Testis (tissue), 3 donors: ENCODE results near the gene MAPKAP1. TPM values are rescaled to one million over a fixed set of nuclear protein-coding genes. Genes with fewer than 3 reads are reported as not detected.

Source experiments
- DNase-seq: peaks from one replicate; pipeline ENCODE4 v3.0.0-alpha.2; 2019
- H3K27ac ChIP-seq, 2 donors: fragments of 200-600 bp; sonication (generic); one replicate each; pipeline ENCODE4 v1.5.1; 2019
- H3K27me3 ChIP-seq: fragments of 200-600 bp; sonication (generic); one replicate; pipeline ENCODE4 v1.5.1; 2019
- H3K36me3 ChIP-seq: fragments of 200-600 bp; sonication (generic); one replicate; pipeline ENCODE4 v1.5.1; 2017; ENCODE audit warnings: low read depth; ENCODE audit errors: missing control alignments
- H3K4me1 ChIP-seq: fragments of 200-600 bp; sonication (generic); one replicate; pipeline ENCODE4 v1.5.1; 2019
- H3K4me3 ChIP-seq, 2 donors: fragments of 200-600 bp; sonication (generic); one replicate each; pipeline ENCODE4 v1.5.1; 2017 to 2019
- H3K9me3 ChIP-seq: fragments of 200-600 bp; sonication (generic); one replicate; pipeline ENCODE4 v1.5.1; 2017
- POLR2A ChIP-seq: fragments of 450-650 bp; IDR thresholded peaks from one replicate; pipeline ENCODE4 v1.6.1; 2017; ENCODE audit warnings: antibody characterized with exemption, mild to moderate bottlenecking, moderate library complexity
- WGBS, 2 donors: methylation state at CpG; one replicate each; pipeline ENCODE4 v1.1.5; 2018; 5-methylcytosine and 5-hydroxymethylcytosine counted together
- intact Hi-C: fragments of 100-400 bp; cut with DNase I; formaldehyde crosslinking; loops from one replicate; pipeline ENCODE4 v1.15.1; 2023; ENCODE audit warnings: low total_unique reads
- polyA plus RNA-seq: library from polyadenylated mRNA; stranded (reverse); fragments of 350-450 nt; fragmentation: Illumina TruSeq; extraction: RNeasy Lipid Tissue Mini Kit (QIAGEN cat#74804); gene quantifications from one replicate; pipeline ENCODE4 v1.2.3, GENCODE V29; 2014; ENCODE audit warnings: low read depth, low replicate concordance; ENCODE audit not compliant: insufficient read depth
- total RNA-seq, 2 donors: library from RNA; depleted of rRNA; stranded (reverse); fragments of >200 nt; gene quantifications; one replicate each; pipeline ENCODE4 v1.2.3, GENCODE V29; 2016
- TF ChIP-seq, protein P1 (sequence below), 3 experiments: fragments of 450-650 bp in 2 of 3; fragments of 200-600 bp in 1 of 3; sonication (generic) in 1 of 3; IDR thresholded peaks; one replicate each; pipeline ENCODE4 v1.5.1; 2016 to 2019; ENCODE audit warnings: antibody characterized with exemption in 3 of 3, mild to moderate bottlenecking in 2 of 3, moderate library complexity in 1 of 3

The MAPKAP1 gene
- total and polyA plus RNA-seq, 3 donors from 2014 or later: 112 to 135 (median 115) TPM

DNA sequence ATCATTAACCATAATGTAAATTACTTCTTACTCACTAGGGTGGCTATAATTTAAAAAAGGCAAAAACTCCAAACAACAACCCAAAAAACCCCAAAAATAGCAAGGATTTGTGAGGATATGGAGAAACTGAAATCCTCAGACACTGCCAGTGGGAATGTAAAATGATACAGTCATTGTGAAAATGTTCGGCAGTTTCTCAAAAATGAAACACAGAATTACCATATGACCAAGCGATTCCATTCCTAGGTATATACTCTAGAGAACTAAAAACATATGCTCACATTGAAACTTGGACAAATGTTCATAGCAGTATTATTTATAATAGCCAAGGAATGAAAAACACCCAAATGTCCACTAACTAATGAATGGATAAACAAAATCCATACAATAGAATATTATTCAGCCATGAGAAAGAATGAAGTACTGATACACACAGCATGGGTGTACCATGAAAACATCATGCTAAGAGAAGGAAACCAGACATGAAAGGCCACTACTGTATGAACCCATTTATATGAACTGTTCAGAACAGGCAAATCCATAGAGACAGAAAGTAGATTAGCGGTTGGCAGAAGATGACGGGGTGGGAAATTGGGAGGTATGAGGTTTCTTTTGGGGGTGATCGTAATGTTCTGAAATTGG is 119.1 kb downstream of the MAPKAP1 start:
- DNase-seq: no peak
- Histone ChIP-seq H3K9me3 (no peaks in the 10 kb centered on the region), H3K27ac (no peak overlapping the region), H3K4me1 (peaks cover 7% of the 10 kb centered on the region), H3K27me3 (no peaks in the 10 kb centered on the region), H3K36me3 (no peaks in the 10 kb centered on the region), H3K4me3 (no peak overlapping the region)
- 93 to 96% methylated on average over 5 of the region's 5 CpGs for WGBS, 2 donors
- intact Hi-C loops: no loop called here
- TF ChIP-seq, protein P1, sequence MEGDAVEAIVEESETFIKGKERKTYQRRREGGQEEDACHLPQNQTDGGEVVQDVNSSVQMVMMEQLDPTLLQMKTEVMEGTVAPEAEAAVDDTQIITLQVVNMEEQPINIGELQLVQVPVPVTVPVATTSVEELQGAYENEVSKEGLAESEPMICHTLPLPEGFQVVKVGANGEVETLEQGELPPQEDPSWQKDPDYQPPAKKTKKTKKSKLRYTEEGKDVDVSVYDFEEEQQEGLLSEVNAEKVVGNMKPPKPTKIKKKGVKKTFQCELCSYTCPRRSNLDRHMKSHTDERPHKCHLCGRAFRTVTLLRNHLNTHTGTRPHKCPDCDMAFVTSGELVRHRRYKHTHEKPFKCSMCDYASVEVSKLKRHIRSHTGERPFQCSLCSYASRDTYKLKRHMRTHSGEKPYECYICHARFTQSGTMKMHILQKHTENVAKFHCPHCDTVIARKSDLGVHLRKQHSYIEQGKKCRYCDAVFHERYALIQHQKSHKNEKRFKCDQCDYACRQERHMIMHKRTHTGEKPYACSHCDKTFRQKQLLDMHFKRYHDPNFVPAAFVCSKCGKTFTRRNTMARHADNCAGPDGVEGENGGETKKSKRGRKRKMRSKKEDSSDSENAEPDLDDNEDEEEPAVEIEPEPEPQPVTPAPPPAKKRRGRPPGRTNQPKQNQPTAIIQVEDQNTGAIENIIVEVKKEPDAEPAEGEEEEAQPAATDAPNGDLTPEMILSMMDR (IDR thresholded peaks at IDR 0.05): no peak
- no peak for TF ChIP-seq POLR2A

DNA sequence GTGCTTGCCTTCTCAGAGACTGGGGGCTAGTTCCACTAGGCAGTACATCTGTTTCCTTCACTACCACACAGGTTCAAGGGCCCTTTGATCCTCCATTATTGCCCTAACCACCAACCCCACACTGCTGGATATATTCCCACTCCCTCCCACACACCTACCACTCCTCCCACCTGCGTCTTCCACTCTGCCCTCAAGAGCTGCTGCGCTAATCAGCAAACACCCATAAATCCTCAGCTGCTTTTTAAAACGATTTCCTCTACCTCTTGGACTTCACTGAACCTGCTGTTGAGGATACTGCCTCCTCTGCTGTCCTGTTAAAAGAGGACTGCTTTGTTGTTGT is 120.9 kb downstream of the MAPKAP1 start:
- no peak for TF ChIP-seq POLR2A
- TF ChIP-seq, protein P1 (IDR thresholded peaks at IDR 0.05): no peak
- peaks cover 7% of the 10 kb centered on the region for H3K4me1 ChIP-seq
- 54 to 66% methylated on average over 3 of the region's 3 CpGs for WGBS, 2 donors
- H3K27ac ChIP-seq: no peak overlapping the region
- DNase-seq: no peak
- no peak overlapping the region for H3K4me3 ChIP-seq
- H3K36me3 ChIP-seq: no peaks in the 10 kb centered on the region
- intact Hi-C loops: no loop called here
- no peaks in the 10 kb centered on the region for H3K27me3 ChIP-seq
- H3K9me3 ChIP-seq: no peaks in the 10 kb centered on the region

DNA sequence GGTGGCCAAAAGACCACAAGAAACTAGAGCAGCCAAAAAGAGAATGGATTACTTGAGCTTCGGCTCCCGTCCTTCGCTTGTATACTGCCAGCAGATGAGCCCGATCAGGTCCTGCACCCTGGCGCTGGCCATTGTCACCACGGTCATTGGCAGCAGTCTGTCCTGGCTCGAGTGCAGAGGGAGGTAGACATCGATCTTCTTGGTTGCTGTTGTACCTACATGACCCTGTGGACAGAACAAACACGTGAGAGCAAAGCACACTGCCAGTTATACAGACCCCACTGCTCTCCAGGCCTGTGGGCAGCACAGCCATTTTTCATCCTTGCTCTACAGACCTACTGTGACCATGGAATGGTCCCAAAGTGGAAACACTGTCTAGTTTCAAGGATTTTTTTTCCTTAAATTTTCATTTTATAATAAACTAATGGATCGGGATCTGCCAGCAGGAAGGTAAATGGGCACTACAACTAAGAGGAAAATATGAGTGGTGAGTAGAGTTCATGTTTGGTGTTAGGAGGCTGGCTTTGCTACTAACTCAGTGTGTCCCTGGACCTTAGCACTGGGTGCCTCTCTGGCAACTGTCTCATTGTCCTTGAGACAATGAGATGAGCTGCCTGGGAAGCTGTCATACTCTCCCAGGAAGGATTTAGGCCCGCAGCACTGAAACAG is 121.4 kb downstream of the MAPKAP1 start:
- intact Hi-C loops: no loop called here
- no peak for DNase-seq
- H3K9me3 ChIP-seq: no peaks in the 10 kb centered on the region
- H3K4me1 ChIP-seq: peaks cover 7% of the 10 kb centered on the region
- TF ChIP-seq POLR2A: no peak
- TF ChIP-seq, protein P1 (IDR thresholded peaks at IDR 0.05): no peak
- WGBS, 2 donors: 86 to 92% methylated on average over 11 of the region's 11 CpGs
- H3K4me3 ChIP-seq: no peak overlapping the region
- no peaks in the 10 kb centered on the region for H3K36me3 ChIP-seq
- no peak overlapping the region for H3K27ac ChIP-seq
- no peaks in the 10 kb centered on the region for H3K27me3 ChIP-seq

GRCh38 chr9:125580701-125581286 is 126.2 kb downstream of the MAPKAP1 start:
- no peak overlapping the region for H3K27ac ChIP-seq
- no peak for DNase-seq
- TF ChIP-seq, protein P1 (IDR thresholded peaks at IDR 0.05): no peak
- no peak for TF ChIP-seq POLR2A
- 81 to 82% methylated on average over 4 of the region's 4 CpGs for WGBS, 2 donors
- intact Hi-C loops: no loop called here
- no peaks in the 10 kb centered on the region for H3K9me3 ChIP-seq
- H3K4me1 ChIP-seq: peaks cover 2% of the 10 kb centered on the region
- H3K27me3 ChIP-seq: no peaks in the 10 kb centered on the region
- no peak overlapping the region for H3K4me3 ChIP-seq
- no peaks in the 10 kb centered on the region for H3K36me3 ChIP-seq
